ENCODE results near the gene JKAMP. TPM values are rescaled to one million over a fixed set of nuclear protein-coding genes. Genes with fewer than 3 reads are reported as not detected.

The JKAMP gene
- total RNA-seq, 2 experiments from 2014 or later = 30.3 to 32.7 TPM

DNA sequence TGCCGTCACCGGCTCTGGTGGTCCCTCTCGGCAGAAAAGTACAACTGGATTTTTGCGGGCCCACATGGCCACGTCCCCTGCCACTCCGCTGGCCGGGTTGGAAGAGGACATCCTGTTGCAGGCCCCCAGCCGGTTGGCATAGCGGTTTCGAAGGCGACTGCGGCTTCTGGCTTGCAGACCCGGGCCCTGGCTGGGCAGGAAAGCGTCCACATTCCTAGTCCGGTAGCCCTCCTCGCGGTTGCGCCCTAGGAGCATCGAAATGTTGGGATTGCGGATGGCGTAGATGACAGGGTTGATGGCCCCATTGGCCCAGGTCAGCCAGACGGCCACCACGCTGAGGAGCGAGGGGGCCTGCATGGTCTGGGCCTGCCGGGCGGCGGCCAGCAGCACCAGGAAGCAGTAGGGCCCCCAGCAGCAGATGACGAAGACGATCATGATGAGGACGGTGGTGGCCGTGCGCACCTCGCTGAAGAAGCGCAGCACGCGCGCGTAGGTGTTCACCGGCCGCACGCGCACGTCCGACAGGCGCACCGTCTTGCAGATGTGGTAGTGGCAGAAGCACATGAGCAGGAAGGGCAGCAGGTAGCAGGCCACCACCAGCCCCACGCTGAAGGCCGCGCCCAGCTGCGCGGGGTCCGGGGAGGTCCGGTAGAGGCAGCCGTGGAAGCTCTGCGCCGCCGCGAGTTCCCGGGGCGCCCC is 20.4 kb upstream of the JKAMP start:
- Mint-ChIP-seq H3K27ac (peak overlapping the region; percentile 34), H3K4me1 (peaks cover 12% of the 10 kb centered on the region), H3K27me3 (peaks cover 4% of the 10 kb centered on the region), H3K9me3 (no peaks in the 10 kb centered on the region), H3K36me3 (ENCODE audit: low read depth) (peaks cover 7% of the 10 kb centered on the region), H3K4me3 (peak overlapping the region; percentile 76)
- POLR2A ChIA-PET = interaction anchor here (0.6 kb wide), 1 partner anchor 311 kb away, joined by 4 read pairs; no protein-coding TSS in a partner anchor
- DNase-seq = no peak
- CTCF ChIA-PET = interaction anchor here (0.7 to 4.4 kb wide), 3 partner anchors 10 to 13 kb away, joined by 3 to 12 read pairs (median 3); no protein-coding TSS in a partner anchor

GRCh38 chr14:59464486-59465315 is 19.6 kb upstream of the JKAMP start:
- Mint-ChIP-seq H3K4me1 (peaks cover 12% of the 10 kb centered on the region), H3K9me3 (no peaks in the 10 kb centered on the region), H3K36me3 (ENCODE audit: low read depth) (peaks cover 4% of the 10 kb centered on the region), H3K4me3 (peak overlapping the region; percentile 76), H3K27me3 (peaks cover 4% of the 10 kb centered on the region), H3K27ac (no peak overlapping the region)
- ChIA-PET POLR2A (interaction anchor here (0.6 kb wide), 1 partner anchor 310 kb away, joined by 4 read pairs; no protein-coding TSS in a partner anchor), CTCF (interaction anchor here (1.4 to 4.4 kb wide), 2 partner anchors 9 to 12 kb away, joined by 3 to 12 read pairs; no protein-coding TSS in a partner anchor)
- peak; percentile 62 for DNase-seq

- Mint-ChIP-seq H3K36me3 (ENCODE audit: low read depth) (peaks cover 2% of the 10 kb centered on the region), H3K4me1 (peaks cover 12% of the 10 kb centered on the region), H3K9me3 (no peaks in the 10 kb centered on the region), H3K4me3 (peak within 1 kb of the TSS; percentile 76), H3K27ac (peak within 1 kb of the TSS; percentile 34), H3K27me3 (peaks cover 4% of the 10 kb centered on the region)
- POLR2A ChIA-PET = no interaction called here
- CTCF ChIA-PET = interaction anchor here (1.4 to 4.4 kb wide), 2 partner anchors 9 to 12 kb away, joined by 3 to 12 read pairs; no protein-coding TSS in a partner anchor
- no peak for DNase-seq
Observed at GRCh38 chr14:59465316-59466135, 18.8 kb upstream of the JKAMP start, which contains the start of gene GPR135. TSS of gene GPR135 (minus strand) at chr14:59465380. CDS start at chr14:59465226, 154 bp downstream.

DNA sequence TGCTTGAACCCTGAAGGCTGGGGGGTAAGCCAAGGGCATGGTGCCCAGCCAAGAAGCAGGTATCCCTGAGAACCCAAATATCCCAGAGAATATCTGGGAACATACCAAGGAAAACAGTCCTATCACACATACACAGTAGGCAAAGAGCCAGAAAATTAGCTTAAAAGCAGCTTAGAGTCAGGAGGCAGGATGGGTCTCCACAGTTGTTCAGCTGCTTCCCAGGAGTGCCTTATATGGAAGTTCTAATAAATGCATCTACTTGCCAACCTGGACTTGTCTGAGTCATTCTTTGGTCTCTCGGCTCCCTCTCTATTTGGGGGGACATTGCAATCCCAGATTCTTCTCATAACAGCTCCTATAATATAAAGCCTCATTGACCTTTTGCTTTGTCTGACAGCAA is 10.1 kb upstream of the JKAMP start:
- Mint-ChIP-seq H3K27me3 (no peaks in the 10 kb centered on the region), H3K36me3 (ENCODE audit: low read depth) (peaks cover 23% of the 10 kb centered on the region), H3K4me1 (peaks cover 5% of the 10 kb centered on the region), H3K9me3 (no peaks in the 10 kb centered on the region), H3K27ac (no peak overlapping the region), H3K4me3 (no peak overlapping the region)
- no peak for DNase-seq
- POLR2A ChIA-PET = no interaction called here
- CTCF ChIA-PET = interaction anchor here (0.6 to 4.1 kb wide), 4 partner anchors 9 to 159 kb away, joined by 3 to 14 read pairs (median 3); partner anchors contain the start of genes GPR135, JKAMP and L3HYPDH

DNA sequence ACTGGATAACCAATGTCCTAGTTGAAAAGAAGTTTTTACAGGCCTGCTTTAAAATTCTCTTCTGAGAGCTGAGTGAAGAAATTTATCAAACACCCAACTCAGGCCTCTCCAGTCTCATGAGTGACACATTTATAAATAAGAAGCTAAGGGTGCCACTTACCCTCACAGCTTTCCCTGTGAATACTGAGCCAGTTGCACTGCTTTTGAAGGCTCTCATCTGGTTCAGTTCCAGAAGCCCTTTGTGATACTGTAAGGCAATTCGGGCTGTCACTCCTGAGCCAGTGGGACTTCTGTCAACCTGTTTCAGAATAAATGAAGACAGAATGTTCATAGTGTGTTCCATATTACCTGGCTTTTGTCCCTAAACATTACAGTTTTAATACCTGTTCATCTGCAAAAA is 8.6 kb upstream of the JKAMP start:
- CTCF ChIA-PET = no interaction called here
- H3K27me3 Mint-ChIP-seq = no peaks in the 10 kb centered on the region
- no peak overlapping the region for H3K4me3 Mint-ChIP-seq
- peaks cover 25% of the 10 kb centered on the region for H3K36me3 Mint-ChIP-seq (ENCODE audit: low read depth)
- POLR2A ChIA-PET = no interaction called here
- peaks cover 15% of the 10 kb centered on the region for H3K4me1 Mint-ChIP-seq
- DNase-seq = no peak
- H3K9me3 Mint-ChIP-seq = no peaks in the 10 kb centered on the region
- H3K27ac Mint-ChIP-seq = no peak overlapping the region

- no peak overlapping the region for H3K4me3 Mint-ChIP-seq
- ChIA-PET CTCF (interaction anchor here (0.9 kb wide), 1 partner anchor 9 kb away, joined by 5 read pairs; no protein-coding TSS in a partner anchor), POLR2A (no interaction called here)
- H3K4me1 Mint-ChIP-seq = peaks cover 42% of the 10 kb centered on the region
- no peaks in the 10 kb centered on the region for H3K27me3 Mint-ChIP-seq
- H3K9me3 Mint-ChIP-seq = no peaks in the 10 kb centered on the region
- DNase-seq = no peak
- H3K27ac Mint-ChIP-seq = no peak overlapping the region
- peaks cover 19% of the 10 kb centered on the region for H3K36me3 Mint-ChIP-seq (ENCODE audit: low read depth)
Observed at GRCh38 chr14:59478540-59478939, 5.8 kb upstream of the JKAMP start.

- Mint-ChIP-seq H3K4me3 (peak overlapping the region; percentile 40), H3K4me1 (peaks cover 43% of the 10 kb centered on the region), H3K9me3 (no peaks in the 10 kb centered on the region), H3K27ac (peak overlapping the region; percentile 32), H3K27me3 (no peaks in the 10 kb centered on the region), H3K36me3 (ENCODE audit: low read depth) (peaks cover 11% of the 10 kb centered on the region)
- CTCF ChIA-PET = interaction anchor here (0.6 to 1.4 kb wide), 2 partner anchors 27 to 55 kb away, joined by 3 to 4 read pairs; no protein-coding TSS in a partner anchor
- POLR2A ChIA-PET = no interaction called here
- DNase-seq = no peak
Observed at GRCh38 chr14:59480166-59480565, 4.2 kb upstream of the JKAMP start.

DNA sequence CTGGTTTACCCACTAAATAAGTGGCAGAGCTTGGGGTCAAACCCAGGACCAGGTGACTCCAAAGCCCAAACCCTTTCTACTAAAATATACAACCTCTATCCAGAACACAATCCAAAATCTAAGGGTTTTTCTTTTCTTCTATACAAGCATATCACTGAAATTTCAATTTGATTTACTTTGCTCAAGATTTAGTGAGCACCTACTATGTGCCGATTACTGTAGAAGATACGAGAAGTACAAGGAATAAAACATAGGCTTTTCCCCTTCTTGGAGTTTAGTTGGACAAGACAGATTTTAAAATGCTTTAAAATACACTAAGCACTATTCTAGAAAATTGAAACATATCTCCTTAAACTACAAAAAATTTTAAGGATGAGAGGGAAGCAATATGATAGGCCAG is 2.9 kb upstream of the JKAMP start:
- H3K27ac Mint-ChIP-seq = peak overlapping the region; percentile 80
- peak overlapping the region; percentile 55 for H3K4me3 Mint-ChIP-seq
- H3K4me1 Mint-ChIP-seq = peaks cover 55% of the 10 kb centered on the region

DNA sequence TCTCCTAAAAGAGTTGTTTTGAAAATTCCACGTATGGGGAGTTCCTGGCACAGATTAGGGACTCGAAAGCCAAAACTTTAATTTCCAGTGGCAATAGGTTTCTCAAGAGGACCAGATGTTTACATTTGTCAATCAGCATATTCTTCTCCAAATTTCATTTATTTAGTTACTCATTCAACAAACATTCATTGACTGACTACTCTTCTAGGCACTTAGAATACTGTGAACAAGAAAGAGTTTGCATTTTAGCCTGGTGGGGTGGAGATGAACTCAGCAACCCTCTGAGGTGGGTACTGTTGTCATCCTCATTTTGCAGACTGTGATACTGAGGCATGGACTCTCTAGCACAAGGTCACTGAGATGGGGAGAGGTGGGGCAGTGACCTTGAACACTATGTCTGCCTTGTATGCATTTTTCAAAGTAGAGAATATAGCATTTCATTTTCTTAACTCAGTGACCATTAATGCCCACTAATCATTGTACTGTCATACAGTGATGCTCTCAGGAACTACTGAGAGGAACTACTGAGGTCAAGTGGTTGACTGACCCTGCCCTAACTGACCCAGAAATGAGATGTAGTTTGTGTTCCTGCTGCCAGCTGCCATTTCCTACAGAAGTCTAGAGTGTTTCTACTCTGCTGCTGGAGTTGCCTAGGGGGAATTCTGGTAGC is 2.3 kb upstream of the JKAMP start:
- Mint-ChIP-seq H3K4me1 (peaks cover 57% of the 10 kb centered on the region), H3K9me3 (no peaks in the 10 kb centered on the region), H3K27me3 (no peaks in the 10 kb centered on the region), H3K36me3 (ENCODE audit: low read depth) (peaks cover 8% of the 10 kb centered on the region), H3K27ac (no peak overlapping the region), H3K4me3 (peak overlapping the region; percentile 97)
- ChIA-PET CTCF (interaction anchor here (2.5 to 3.0 kb wide), 2 partner anchors 9 to 12 kb away, joined by 9 to 14 read pairs; no protein-coding TSS in a partner anchor), POLR2A (no interaction called here)
- no peak for DNase-seq

More for the DNA sequence above, 2.9 kb upstream of the JKAMP start:
- ChIA-PET CTCF (no interaction called here), POLR2A (no interaction called here)
- no peaks in the 10 kb centered on the region for H3K9me3 Mint-ChIP-seq
- no peaks in the 10 kb centered on the region for H3K27me3 Mint-ChIP-seq
- no peak for DNase-seq
- H3K36me3 Mint-ChIP-seq (ENCODE audit: low read depth) = peaks cover 9% of the 10 kb centered on the region

DNA sequence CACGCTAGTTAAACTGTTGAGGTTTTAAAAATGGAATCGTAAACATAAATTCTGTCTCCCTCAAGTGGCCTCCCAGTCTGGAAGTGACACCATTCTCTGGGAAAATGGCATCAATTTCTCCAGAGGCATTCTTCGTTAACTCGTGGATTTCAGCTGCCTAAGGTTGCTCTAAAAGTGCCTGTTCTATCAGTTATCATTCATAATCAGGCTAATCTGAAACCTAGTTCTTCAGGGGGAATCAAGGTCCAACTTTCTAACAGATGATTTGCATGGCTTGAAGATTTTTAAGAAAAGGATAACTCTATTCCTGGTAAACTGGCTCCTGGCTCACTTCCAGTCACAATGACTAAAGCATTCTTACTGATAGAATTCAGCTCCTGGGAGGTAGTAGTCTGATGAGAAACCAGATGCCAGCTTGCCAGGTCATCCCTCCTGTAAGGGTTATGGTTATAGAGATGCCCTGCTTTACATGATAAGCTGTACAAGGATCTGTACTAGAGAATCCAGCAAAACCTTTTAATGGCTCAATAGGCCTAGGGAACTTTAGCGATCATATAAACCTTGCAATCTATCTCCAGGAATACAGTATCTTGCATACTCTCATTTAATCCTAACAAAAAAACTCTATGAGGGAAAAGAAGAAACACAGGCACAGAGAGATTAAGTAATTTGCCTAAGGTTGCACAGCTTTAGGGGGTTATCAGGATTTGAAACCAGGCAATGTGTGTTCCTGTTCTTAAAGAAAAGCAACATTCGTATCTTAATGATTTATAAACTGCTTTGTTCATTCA is 1.6 kb upstream of the JKAMP start:
- CTCF ChIA-PET = interaction anchor here (2.5 to 3.0 kb wide), 2 partner anchors 9 to 13 kb away, joined by 9 to 14 read pairs; no protein-coding TSS in a partner anchor
- Mint-ChIP-seq H3K4me3 (peak overlapping the region; percentile 97), H3K27ac (peak overlapping the region; percentile 96), H3K9me3 (no peaks in the 10 kb centered on the region), H3K36me3 (ENCODE audit: low read depth) (peaks cover 10% of the 10 kb centered on the region), H3K27me3 (no peaks in the 10 kb centered on the region), H3K4me1 (peaks cover 61% of the 10 kb centered on the region)
- POLR2A ChIA-PET = no interaction called here
- no peak for DNase-seq

GRCh38 chr14:59483363-59483762 is 954 bp upstream of the JKAMP start:
- DNase-seq = no peak
- Mint-ChIP-seq H3K9me3 (no peaks in the 10 kb centered on the region), H3K4me3 (peak overlapping the region; percentile 97), H3K4me1 (peaks cover 63% of the 10 kb centered on the region), H3K27me3 (no peaks in the 10 kb centered on the region), H3K36me3 (ENCODE audit: low read depth) (peaks cover 12% of the 10 kb centered on the region), H3K27ac (peak overlapping the region; percentile 96)
- ChIA-PET CTCF (interaction anchor here (2.5 to 3.0 kb wide), 2 partner anchors 10 to 13 kb away, joined by 9 to 14 read pairs; no protein-coding TSS in a partner anchor), POLR2A (no interaction called here)
